Measurements from ENCODE around the gene PREX1. TPM values are rescaled to one million over a fixed set of nuclear protein-coding genes. Genes with fewer than 3 reads are reported as not detected.

Gene PREX1
- total RNA-seq, 2 donors from 2014 or later, result 11.5 to 21.7 TPM

- no peak overlapping the region for H3K4me3 ChIP-seq
- peaks cover 0 to 3% of the 10 kb centered on the region in 2 donors for H3K4me1 ChIP-seq
- no peak for TF ChIP-seq CTCF (IDR thresholded peaks at IDR 0.05)
- DNase-seq (ENCODE audit: low spot score), result no peak
- no peaks in the 10 kb centered on the region for H3K9me3 ChIP-seq
- H3K36me3 ChIP-seq, result peaks cover 5% of the 10 kb centered on the region
- H3K27me3 ChIP-seq, result no peaks in the 10 kb centered on the region
- H3K27ac ChIP-seq, result no peak overlapping the region
Observed at GRCh38 chr20:48743807-48744206, 84.0 kb downstream of the PREX1 start.

- peaks cover 0 to 11% of the 10 kb centered on the region in 2 donors for H3K4me1 ChIP-seq
- H3K27ac ChIP-seq, result no peak overlapping the region
- no peak for DNase-seq (ENCODE audit: low spot score)
- no peaks in the 10 kb centered on the region for H3K9me3 ChIP-seq
- H3K27me3 ChIP-seq, result no peaks in the 10 kb centered on the region
- no peak for TF ChIP-seq CTCF (IDR thresholded peaks at IDR 0.05)
- H3K36me3 ChIP-seq, result peaks cover 5% of the 10 kb centered on the region
- no peak overlapping the region for H3K4me3 ChIP-seq
Observed at GRCh38 chr20:48742912-48743680, 84.7 kb downstream of the PREX1 start.

- H3K4me3 ChIP-seq, result no peak overlapping the region
- DNase-seq (ENCODE audit: low spot score), result no peak
- peaks cover 5% of the 10 kb centered on the region for H3K36me3 ChIP-seq
- no peak overlapping the region for H3K27ac ChIP-seq
- no peaks in the 10 kb centered on the region for H3K27me3 ChIP-seq
- TF ChIP-seq CTCF (IDR thresholded peaks at IDR 0.05), result no peak
- H3K4me1 ChIP-seq, result peaks cover 0 to 14% of the 10 kb centered on the region in 2 donors
- no peaks in the 10 kb centered on the region for H3K9me3 ChIP-seq
Observed at GRCh38 chr20:48742233-48742632, 85.6 kb downstream of the PREX1 start.

- no peaks in the 10 kb centered on the region for H3K9me3 ChIP-seq
- DNase-seq (ENCODE audit: low spot score), result no peak
- peaks cover 5% of the 10 kb centered on the region for H3K36me3 ChIP-seq
- no peaks in the 10 kb centered on the region for H3K27me3 ChIP-seq
- no peak overlapping the region for H3K27ac ChIP-seq
- no peak overlapping the region for H3K4me3 ChIP-seq
- H3K4me1 ChIP-seq, result peaks cover 0 to 14% of the 10 kb centered on the region in 2 donors
- no peak for TF ChIP-seq CTCF (IDR thresholded peaks at IDR 0.05)
Observed at GRCh38 chr20:48741669-48742068, 86.1 kb downstream of the PREX1 start.

GRCh38 chr20:48740712-48741111 is 87.1 kb downstream of the PREX1 start:
- Histone ChIP-seq H3K4me3 (no peak overlapping the region), H3K27ac (no peak overlapping the region), H3K36me3 (peaks cover 5% of the 10 kb centered on the region), H3K4me1 (peaks cover 0 to 14% of the 10 kb centered on the region in 2 donors), H3K9me3 (no peaks in the 10 kb centered on the region), H3K27me3 (no peaks in the 10 kb centered on the region)
- DNase-seq (ENCODE audit: low spot score), result no peak
- TF ChIP-seq CTCF (IDR thresholded peaks at IDR 0.05), result no peak

GRCh38 chr20:48740292-48740649 is 87.5 kb downstream of the PREX1 start:
- H3K4me3 ChIP-seq, result no peak overlapping the region
- H3K27me3 ChIP-seq, result no peaks in the 10 kb centered on the region
- no peak overlapping the region for H3K27ac ChIP-seq
- H3K36me3 ChIP-seq, result peaks cover 5% of the 10 kb centered on the region
- no peak for TF ChIP-seq CTCF (IDR thresholded peaks at IDR 0.05)
- no peaks in the 10 kb centered on the region for H3K9me3 ChIP-seq
- H3K4me1 ChIP-seq, result peaks cover 0 to 14% of the 10 kb centered on the region in 2 donors
- no peak for DNase-seq (ENCODE audit: low spot score)
